HEK293 (cell line): Measurements from ENCODE around the gene EDAR.
A peak's percentile ranks its signal among the peaks of the same experiment; 100 is the strongest.

Experiments
- ATF2 ChIP-seq: fragments of 450-650 bp; formaldehyde crosslinking; IDR thresholded peaks from 2 replicates; pipeline ENCODE4 v1.5.1; 2016; ENCODE audit warnings: missing biosample characterization, missing genetic modification characterization, low read depth
- BCL6B ChIP-seq: fragments of 450-650 bp; formaldehyde crosslinking; IDR thresholded peaks from 2 replicates; pipeline ENCODE4 v1.5.1; 2017; ENCODE audit warnings: missing biosample characterization, missing genetic modification characterization
- HOXD13 ChIP-seq: sonication (generic); formaldehyde crosslinking; IDR thresholded peaks from 2 replicates; pipeline ENCODE4 v1.8.0; 2022; ENCODE audit warnings: missing genetic modification reagents, borderline replicate concordance
- KLF10 ChIP-seq: fragments of 450-650 bp; IDR thresholded peaks from 2 replicates; pipeline ENCODE4 v1.5.1; 2018; ENCODE audit warnings: missing biosample characterization, mild to moderate bottlenecking, missing genetic modification characterization
- KLF9 ChIP-seq: fragments of 450-650 bp; formaldehyde crosslinking; IDR thresholded peaks from 2 replicates; pipeline ENCODE4 v1.5.1; 2016; ENCODE audit warnings: missing biosample characterization, missing genetic modification characterization, low read depth
- RBAK ChIP-seq: fragments of 450-650 bp; formaldehyde crosslinking; IDR thresholded peaks from 2 replicates; pipeline ENCODE4 v1.5.1; 2016; ENCODE audit warnings: missing biosample characterization, missing genetic modification characterization
- SCRT2 ChIP-seq: fragments of 450-650 bp; formaldehyde crosslinking; IDR thresholded peaks from 2 replicates; pipeline ENCODE4 v1.5.1; 2016; ENCODE audit warnings: missing biosample characterization, missing genetic modification characterization
- ZNF112 ChIP-seq: fragments of 450-650 bp; formaldehyde crosslinking; IDR thresholded peaks from 2 replicates; pipeline ENCODE4 v1.5.0; 2017; ENCODE audit warnings: missing biosample characterization, missing genetic modification characterization
- ZNF18 ChIP-seq: fragments of 450-650 bp; formaldehyde crosslinking; IDR thresholded peaks from 2 replicates; pipeline ENCODE4 v1.5.1; 2016; ENCODE audit warnings: missing biosample characterization, missing genetic modification characterization
- ZNF214 ChIP-seq: fragments of 450-650 bp; formaldehyde crosslinking; IDR thresholded peaks from 2 replicates; pipeline ENCODE4 v1.5.1; 2017; ENCODE audit warnings: missing biosample characterization, mild to moderate bottlenecking, missing genetic modification characterization, borderline replicate concordance
- ZNF398 ChIP-seq: fragments of 450-650 bp; formaldehyde crosslinking; IDR thresholded peaks from 2 replicates; pipeline ENCODE4 v1.5.1; 2017; ENCODE audit warnings: missing biosample characterization, missing genetic modification characterization
- ZNF518A ChIP-seq: fragments of 450-650 bp; formaldehyde crosslinking; conservative IDR thresholded peaks from 2 replicates; pipeline ENCODE4 v1.5.1; 2016; ENCODE audit warnings: low read depth, missing biosample characterization, missing genetic modification characterization
- ZNF555 ChIP-seq: fragments of 450-650 bp; formaldehyde crosslinking; conservative IDR thresholded peaks from 2 replicates; pipeline ENCODE4 v1.5.1; 2017; ENCODE audit warnings: missing biosample characterization, mild to moderate bottlenecking, missing genetic modification characterization, inconsistent platforms
- ZNF596 ChIP-seq: fragments of 450-650 bp; IDR thresholded peaks from 2 replicates; pipeline ENCODE4 v1.5.0; 2018; ENCODE audit warnings: missing biosample characterization, mild to moderate bottlenecking, missing genetic modification characterization, moderate library complexity
- ZNF664 ChIP-seq: fragments of 450-650 bp; formaldehyde crosslinking; IDR thresholded peaks from 2 replicates; pipeline ENCODE4 v1.5.1; 2016; ENCODE audit warnings: missing biosample characterization, missing genetic modification characterization
- ZNF791 ChIP-seq: fragments of 450-650 bp; formaldehyde crosslinking; IDR thresholded peaks from 2 replicates; pipeline ENCODE4 v1.5.1; 2016; ENCODE audit warnings: missing biosample characterization, missing genetic modification characterization
- ZNF830 ChIP-seq: fragments of 450-650 bp; IDR thresholded peaks from 2 replicates; pipeline ENCODE4 v1.5.0; 2018; ENCODE audit warnings: missing biosample characterization, missing genetic modification characterization, low read depth, mild to moderate bottlenecking, moderate library complexity
- ZSCAN16 ChIP-seq: fragments of 450-650 bp; formaldehyde crosslinking; IDR thresholded peaks from 2 replicates; pipeline ENCODE4 v1.5.1; 2016; ENCODE audit warnings: missing biosample characterization, missing genetic modification characterization
- ZXDB ChIP-seq: fragments of 450-650 bp; formaldehyde crosslinking; IDR thresholded peaks from 2 replicates; pipeline ENCODE4 v1.5.1; 2016; ENCODE audit warnings: missing biosample characterization, missing genetic modification characterization
- TF ChIP-seq, protein P1 (sequence below): fragments of 450-650 bp; formaldehyde crosslinking; IDR thresholded peaks from 2 replicates; pipeline ENCODE4 v1.5.1; 2016; ENCODE audit warnings: missing biosample characterization, missing genetic modification characterization
- TF ChIP-seq, protein P2 (sequence below): fragments of 450-650 bp; formaldehyde crosslinking; IDR thresholded peaks from 2 replicates; pipeline ENCODE4 v1.5.1; 2016; ENCODE audit warnings: missing biosample characterization, missing genetic modification characterization

EDAR gene

DNA sequence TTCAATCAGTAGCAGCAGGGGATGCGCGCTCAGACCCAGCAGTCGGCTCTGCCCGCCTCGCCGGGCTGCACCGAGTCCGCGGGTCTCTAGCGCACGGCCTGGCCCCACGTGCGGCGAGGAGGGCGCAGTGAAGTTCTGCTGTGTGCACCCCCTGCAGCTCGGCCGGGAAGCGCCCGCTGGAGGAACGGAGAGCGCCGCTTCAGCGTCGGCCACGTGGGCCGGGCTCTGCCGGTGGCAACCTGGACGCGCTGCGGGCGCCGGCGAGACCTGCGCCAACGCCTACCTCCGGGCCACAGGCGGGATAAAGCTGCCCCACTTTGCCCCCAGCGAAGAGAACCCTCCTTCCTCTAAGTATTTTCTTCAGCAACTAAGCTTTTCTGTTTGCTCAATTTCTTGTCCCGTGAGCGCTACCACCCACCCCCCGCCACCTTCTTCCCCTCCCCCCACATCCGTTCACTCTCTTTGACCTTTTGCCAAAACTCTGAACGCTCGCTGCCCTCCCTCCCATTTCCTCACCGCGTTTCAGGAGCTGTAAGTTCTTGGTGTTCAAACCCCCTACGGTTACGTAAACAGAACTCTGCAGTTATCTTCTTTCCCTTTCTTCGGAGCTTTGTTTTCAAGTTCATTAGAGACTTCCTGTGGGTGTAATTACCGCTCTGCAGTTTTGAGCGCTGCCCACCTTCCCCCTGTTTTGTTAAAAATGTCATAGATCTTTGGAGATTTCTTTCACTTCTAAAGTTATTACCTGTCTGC lies 42.6 kb upstream of the EDAR start (continued):
- TF ChIP-seq BCL6B (tag by site-specific recombination) (no peak), RBAK (tag by site-specific recombination) (no peak), ZNF596 (tag by site-specific recombination) (peak; percentile 64; the same call in 1 of the 2 replicates), ZSCAN16 (tag by site-specific recombination) (no peak), HOXD13 (no peak), ZNF214 (tag by site-specific recombination) (no peak), ZNF518A (no peak), ZNF112 (tag by site-specific recombination) (no peak), ZNF791 (tag by site-specific recombination) (no peak), KLF9 (tag by site-specific recombination) (0 out of 2 replicates have a peak, but pooled peaks have one; percentile 14), ZNF830 (tag by site-specific recombination) (no peak), ZNF18 (peak; percentile 69), ATF2 (tag by site-specific recombination) (no peak), ZNF664 (tag by site-specific recombination) (no peak), ZNF398 (tag by site-specific recombination) (peak; percentile 88), KLF10 (tag by site-specific recombination) (0 out of 2 replicates have a peak, but pooled peaks have one; percentile 20), ZXDB (peak; percentile 71), ZNF555 (tag by site-specific recombination) (no peak), SCRT2 (tag by site-specific recombination) (peak; percentile 46; the same call in 1 of the 2 replicates)
- TF ChIP-seq, protein P1, sequence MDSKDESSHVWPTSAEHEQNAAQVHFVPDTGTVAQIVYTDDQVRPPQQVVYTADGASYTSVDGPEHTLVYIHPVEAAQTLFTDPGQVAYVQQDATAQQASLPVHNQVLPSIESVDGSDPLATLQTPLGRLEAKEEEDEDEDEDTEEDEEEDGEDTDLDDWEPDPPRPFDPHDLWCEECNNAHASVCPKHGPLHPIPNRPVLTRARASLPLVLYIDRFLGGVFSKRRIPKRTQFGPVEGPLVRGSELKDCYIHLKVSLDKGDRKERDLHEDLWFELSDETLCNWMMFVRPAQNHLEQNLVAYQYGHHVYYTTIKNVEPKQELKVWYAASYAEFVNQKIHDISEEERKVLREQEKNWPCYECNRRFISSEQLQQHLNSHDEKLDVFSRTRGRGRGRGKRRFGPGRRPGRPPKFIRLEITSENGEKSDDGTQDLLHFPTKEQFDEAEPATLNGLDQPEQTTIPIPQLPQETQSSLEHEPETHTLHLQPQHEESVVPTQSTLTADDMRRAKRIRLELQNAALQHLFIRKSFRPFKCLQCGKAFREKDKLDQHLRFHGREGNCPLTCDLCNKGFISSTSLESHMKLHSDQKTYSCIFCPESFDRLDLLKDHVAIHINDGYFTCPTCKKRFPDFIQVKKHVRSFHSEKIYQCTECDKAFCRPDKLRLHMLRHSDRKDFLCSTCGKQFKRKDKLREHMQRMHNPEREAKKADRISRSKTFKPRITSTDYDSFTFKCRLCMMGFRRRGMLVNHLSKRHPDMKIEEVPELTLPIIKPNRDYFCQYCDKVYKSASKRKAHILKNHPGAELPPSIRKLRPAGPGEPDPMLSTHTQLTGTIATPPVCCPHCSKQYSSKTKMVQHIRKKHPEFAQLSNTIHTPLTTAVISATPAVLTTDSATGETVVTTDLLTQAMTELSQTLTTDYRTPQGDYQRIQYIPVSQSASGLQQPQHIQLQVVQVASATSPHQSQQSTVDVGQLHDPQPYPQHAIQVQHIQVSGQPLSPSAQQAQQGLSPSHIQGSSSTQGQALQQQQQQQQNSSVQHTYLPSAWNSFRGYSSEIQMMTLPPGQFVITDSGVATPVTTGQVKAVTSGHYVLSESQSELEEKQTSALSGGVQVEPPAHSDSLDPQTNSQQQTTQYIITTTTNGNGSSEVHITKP = 0 out of 2 replicates have a peak, but pooled peaks have one; percentile 18
- TF ChIP-seq, protein P2, sequence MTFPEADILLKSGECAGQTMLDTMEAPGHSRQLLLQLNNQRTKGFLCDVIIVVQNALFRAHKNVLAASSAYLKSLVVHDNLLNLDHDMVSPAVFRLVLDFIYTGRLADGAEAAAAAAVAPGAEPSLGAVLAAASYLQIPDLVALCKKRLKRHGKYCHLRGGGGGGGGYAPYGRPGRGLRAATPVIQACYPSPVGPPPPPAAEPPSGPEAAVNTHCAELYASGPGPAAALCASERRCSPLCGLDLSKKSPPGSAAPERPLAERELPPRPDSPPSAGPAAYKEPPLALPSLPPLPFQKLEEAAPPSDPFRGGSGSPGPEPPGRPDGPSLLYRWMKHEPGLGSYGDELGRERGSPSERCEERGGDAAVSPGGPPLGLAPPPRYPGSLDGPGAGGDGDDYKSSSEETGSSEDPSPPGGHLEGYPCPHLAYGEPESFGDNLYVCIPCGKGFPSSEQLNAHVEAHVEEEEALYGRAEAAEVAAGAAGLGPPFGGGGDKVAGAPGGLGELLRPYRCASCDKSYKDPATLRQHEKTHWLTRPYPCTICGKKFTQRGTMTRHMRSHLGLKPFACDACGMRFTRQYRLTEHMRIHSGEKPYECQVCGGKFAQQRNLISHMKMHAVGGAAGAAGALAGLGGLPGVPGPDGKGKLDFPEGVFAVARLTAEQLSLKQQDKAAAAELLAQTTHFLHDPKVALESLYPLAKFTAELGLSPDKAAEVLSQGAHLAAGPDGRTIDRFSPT = peak; percentile 82; the same call in 1 of the 2 replicates
